NCI-H446 (cell line): ENCODE data around the gene RNPEPL1.

Experiments used
- DNase-seq, 2 experiments: peaks; one replicate each; lab custom pipeline; 2025; lab: John Stamatoyannopoulos, UW

RNPEPL1 gene

GRCh38 chr2:240626531-240627300 is 58.4 kb downstream of the RNPEPL1 start:
- no peak for DNase-seq

GRCh38 chr2:240627736-240628506 is 59.6 kb downstream of the RNPEPL1 start:
- no peak for DNase-seq

DNA sequence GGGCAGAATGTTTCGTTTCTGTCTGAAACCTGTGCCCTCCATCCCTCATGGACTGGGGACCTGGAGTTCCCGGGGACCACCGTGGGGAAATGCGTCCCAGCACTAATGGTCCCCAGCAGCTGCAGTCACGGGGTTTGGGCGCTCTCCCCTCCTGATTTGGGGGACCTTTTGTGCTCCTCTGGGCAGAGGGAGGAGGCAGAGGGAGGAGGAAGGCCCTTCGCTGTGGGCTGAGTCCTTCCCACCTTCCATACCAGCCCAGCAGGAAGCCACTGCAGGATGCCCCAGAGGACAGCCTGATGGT is 60.2 kb downstream of the RNPEPL1 start:
- no peak for DNase-seq

DNA sequence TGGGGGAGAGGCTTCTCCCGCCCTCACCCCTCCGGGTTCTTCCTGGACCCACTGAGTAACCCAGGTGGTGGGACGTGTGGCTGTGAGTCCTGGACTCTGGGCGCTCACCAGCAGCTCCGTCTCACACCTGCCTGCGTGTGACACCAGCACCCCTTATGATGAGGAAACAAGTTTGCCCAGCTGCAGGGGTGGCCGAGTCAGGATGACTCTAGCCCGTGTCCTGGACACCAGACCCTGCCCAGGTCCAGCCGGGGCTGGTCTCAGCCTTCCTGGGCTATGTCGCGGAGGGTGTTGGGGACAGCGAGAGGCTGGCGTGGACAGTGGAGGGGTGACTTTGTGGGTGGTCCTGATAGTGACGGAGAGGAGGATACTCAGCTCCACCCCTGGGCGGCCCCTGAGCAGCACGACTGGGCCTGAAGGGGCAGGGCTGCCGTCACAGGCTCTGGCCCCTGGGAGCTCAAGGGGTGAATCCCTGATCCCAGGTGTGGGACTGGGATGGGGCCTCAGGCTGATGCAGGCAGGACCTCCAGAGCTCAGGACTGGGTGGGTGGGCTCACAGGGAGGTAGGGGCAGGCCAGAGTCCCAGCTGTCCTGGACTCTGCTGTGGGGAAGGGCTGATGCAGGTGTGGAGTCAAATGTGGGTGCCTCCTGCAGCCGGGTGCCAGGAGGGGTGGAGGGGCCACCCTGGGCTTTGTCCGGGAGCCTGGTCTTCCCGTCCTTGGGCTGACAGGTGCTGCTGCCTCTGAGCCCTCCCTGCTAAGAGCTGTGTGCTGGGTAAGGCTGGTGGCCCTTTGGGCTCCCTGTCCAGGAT is 60.7 kb downstream of the RNPEPL1 start:
- DNase-seq = no peak

DNA sequence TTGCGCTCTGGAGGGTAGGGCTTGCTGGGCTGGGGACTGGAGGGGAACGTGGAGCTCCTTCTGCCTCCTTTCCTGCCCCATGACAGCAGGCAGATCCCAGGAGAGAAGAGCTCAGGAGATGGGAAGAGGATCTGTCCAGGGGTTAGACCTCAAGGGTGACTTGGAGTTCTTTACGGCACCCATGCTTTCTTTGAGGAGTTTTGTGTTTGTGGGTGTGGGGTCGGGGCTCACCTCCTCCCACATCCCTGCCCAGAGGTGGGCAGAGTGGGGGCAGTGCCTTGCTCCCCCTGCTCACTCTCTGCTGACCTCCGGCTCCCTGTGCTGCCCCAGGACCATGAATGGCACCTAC is 61.3 kb downstream of the RNPEPL1 start:
- no peak for DNase-seq

DNA sequence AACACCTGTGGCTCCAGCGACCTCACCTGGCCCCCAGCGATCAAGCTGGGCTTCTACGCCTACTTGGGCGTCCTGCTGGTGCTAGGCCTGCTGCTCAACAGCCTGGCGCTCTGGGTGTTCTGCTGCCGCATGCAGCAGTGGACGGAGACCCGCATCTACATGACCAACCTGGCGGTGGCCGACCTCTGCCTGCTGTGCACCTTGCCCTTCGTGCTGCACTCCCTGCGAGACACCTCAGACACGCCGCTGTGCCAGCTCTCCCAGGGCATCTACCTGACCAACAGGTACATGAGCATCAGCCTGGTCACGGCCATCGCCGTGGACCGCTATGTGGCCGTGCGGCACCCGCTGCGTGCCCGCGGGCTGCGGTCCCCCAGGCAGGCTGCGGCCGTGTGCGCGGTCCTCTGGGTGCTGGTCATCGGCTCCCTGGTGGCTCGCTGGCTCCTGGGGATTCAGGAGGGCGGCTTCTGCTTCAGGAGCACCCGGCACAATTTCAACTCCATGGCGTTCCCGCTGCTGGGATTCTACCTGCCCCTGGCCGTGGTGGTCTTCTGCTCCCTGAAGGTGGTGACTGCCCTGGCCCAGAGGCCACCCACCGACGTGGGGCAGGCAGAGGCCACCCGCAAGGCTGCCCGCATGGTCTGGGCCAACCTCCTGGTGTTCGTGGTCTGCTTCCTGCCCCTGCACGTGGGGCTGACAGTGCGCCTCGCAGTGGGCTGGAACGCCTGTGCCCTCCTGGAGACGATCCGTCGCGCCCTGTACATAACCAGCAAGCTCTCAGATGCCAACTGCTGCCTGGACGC is 61.9 kb downstream of the RNPEPL1 start:
- DNase-seq = peak in 1 of 2 experiments; percentile 12
